Upper lobe of left lung (tissue), 4 donors: ENCODE data around the gene SCARB1.

ENCODE experiments used
- EP300 ChIP-seq, 4 donors: sonication (generic); formaldehyde crosslinking; IDR thresholded peaks; one replicate each; pipeline ENCODE4 v1.5.1; 2017; ENCODE audit warnings: antibody characterized with exemption in 4 of 4, control low read depth in 2 of 4
- POLR2A ChIP-seq, 4 donors: fragments of 450-650 bp; IDR thresholded peaks; one replicate each; pipeline ENCODE4 v1.5.1; 2016 to 2017; ENCODE audit warnings: antibody characterized with exemption in 4 of 4, mild to moderate bottlenecking in 2 of 4
- POLR2AphosphoS5 ChIP-seq, 2 donors: sonication (generic); formaldehyde crosslinking; IDR thresholded peaks; one replicate each; pipeline ENCODE4 v1.5.1; 2017; ENCODE audit warnings: antibody characterized with exemption in 2 of 2
- TF ChIP-seq, protein P1 (sequence below), 6 experiments: fragments of 450-650 bp in 4 of 6; fragments of 200-600 bp in 2 of 6; sonication (generic) in 2 of 6; IDR thresholded peaks; one replicate each; pipeline ENCODE4 v1.5.1; 2016 to 2019; ENCODE audit warnings: antibody characterized with exemption in 6 of 6

DNA sequence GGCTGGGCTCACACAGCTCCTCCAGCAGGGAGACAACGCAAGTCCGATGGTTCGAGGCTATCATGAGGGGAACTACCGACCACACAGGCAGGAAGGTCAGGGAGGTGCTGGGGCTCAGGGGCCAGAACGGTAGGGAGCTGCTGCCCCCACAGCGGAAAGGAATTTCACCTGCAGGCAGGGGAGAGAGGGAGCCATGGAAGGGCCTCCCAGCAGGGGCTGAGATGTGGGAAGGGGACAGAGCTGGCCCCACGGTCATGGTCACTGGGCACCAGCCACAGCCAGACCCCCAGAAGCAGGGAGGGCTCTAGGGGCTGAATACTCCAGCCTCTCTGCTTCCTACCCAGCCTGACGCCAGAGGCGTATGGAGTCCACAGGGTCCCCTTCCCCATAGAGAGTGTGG lies 103.1 kb downstream of the SCARB1 start:
- TF ChIP-seq, protein P1, sequence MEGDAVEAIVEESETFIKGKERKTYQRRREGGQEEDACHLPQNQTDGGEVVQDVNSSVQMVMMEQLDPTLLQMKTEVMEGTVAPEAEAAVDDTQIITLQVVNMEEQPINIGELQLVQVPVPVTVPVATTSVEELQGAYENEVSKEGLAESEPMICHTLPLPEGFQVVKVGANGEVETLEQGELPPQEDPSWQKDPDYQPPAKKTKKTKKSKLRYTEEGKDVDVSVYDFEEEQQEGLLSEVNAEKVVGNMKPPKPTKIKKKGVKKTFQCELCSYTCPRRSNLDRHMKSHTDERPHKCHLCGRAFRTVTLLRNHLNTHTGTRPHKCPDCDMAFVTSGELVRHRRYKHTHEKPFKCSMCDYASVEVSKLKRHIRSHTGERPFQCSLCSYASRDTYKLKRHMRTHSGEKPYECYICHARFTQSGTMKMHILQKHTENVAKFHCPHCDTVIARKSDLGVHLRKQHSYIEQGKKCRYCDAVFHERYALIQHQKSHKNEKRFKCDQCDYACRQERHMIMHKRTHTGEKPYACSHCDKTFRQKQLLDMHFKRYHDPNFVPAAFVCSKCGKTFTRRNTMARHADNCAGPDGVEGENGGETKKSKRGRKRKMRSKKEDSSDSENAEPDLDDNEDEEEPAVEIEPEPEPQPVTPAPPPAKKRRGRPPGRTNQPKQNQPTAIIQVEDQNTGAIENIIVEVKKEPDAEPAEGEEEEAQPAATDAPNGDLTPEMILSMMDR (IDR thresholded peaks at IDR 0.05): no peak
- TF ChIP-seq POLR2AphosphoS5 (IDR thresholded peaks at IDR 0.05) (no peak), POLR2A (IDR thresholded peaks at IDR 0.05) (no peak), EP300 (IDR thresholded peaks at IDR 0.05) (no peak)
